Activated CD4-positive, CD25-positive, alpha-beta regulatory T cell treated with anti-CD3 and anti-CD28 coated beads, Interleukin-2, amount 50 U/mL, for 72 hours (primary cell): Measurements from ENCODE around the gene PAPSS2.
"Not testable (repeated sequence)": the region's sequence is repeated elsewhere in the genome, so short reads cannot be mapped to it uniquely, and the experiment has no call there.

Experiments
- DNase-seq: peaks from one replicate; pipeline ENCODE4 v3.0.0; 2021

The PAPSS2 gene

DNA sequence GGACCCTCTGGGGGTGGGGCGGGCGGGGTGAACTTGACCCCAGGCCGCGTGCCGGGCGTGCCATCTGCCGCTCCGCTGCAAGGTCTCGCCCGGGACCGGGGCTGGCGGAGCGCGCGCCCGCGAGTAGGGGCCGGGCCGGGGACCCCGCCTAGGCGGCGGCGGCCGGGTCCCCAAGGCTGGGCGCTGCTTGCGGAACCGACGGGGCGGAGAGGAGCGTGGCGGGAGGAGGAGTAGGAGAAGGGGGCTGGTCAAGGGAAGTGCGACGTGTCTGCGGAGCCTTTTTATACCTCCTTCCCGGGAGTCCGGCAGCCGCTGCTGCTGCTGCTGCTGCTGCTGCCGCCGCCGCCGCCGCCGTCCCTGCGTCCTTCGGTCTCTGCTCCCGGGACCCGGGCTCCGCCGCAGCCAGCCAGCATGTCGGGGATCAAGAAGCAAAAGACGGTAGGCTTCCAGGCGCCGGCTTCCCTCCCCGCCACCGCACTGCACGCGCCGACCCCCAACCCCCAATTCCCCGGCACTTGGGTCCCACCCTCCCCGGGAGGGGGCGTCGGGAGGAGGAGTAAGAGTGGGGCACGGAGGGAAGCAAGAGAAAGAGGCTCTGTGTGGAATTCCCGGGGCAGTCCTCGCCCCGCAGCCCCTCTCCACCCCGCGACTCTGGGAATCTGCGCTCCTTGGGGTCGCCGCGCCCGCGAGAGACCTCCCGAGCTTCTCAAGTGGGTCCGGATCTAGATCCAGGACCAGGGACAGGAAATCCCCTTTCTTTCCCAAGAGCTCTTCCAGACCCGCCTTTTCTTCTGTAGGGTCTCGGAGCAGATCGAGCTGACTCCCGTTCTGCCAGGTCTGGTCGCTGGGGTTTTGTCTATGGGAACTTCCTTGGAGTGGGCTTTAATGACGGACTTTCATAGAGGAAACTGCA lies at the start of gene PAPSS2:
PAPSS2 (plus strand) TSS at position 308 of the 913 bp plus-strand sequence; CDS start at position 412, 104 bp downstream.
- DNase-seq: peak; percentile 40

DNA sequence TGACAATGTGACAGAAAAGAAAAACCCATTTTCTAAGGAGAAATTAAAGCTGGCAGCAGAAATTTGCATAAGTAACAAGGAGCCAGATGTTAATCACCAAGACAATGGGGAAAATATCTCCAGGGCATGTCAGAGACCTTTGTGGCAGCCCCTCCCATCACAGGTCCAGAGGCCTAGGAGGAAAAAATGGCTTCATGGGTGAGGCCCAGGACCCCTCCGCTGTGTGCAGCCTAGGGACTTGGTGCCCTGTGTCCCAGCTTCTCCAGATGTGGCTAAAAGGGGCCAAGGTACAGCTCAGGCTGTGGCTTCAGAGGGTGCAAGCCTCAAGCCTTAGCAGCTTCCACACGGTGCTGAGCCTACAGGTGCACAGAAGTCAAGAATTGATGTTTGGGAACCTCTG lies 48.3 kb upstream of the PAPSS2 start:
- DNase-seq: not testable (repeated sequence)

GRCh38 chr10:87612115-87612514 lies 47.6 kb upstream of the PAPSS2 start:
- DNase-seq: no peak

DNA sequence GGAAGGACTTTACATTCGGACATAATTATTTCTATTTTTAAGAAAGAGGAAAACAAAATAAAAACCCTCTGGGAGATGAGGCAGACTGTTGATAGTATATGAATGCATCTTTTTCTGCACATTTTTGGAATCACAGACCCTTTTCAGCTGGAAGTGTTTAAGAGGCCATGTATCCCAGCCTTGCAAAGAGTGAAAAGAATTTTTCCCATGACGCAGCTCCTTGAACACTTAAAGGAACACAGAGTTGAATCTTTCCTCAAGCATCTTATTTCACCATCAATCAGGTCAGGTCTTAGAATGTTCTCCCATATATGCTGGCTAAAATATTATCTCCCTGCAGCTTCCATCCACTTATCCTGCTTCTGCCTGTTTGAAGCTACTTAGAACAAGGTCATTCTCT lies 45.9 kb upstream of the PAPSS2 start:
- DNase-seq: no peak

GRCh38 chr10:87615856-87616255 lies 43.8 kb upstream of the PAPSS2 start:
- no peak for DNase-seq

DNA sequence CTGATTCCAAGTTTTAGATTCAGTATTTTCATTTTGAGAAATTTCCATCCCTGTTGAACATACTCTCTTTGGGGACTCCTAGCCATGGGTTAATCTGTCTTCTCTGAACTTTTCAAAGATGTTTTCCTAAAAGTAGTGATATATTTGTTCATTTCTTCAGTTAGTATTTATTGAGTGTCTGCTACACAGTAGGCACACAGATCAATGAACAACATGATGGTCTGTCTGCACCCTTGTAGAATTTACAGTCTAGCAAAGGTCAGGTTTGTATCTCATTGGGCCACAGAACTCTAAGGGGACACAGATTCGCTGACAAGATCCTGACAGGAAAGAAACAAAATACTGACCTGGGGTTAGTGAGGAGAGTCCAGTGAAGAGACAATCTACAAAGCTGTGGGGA lies 42.2 kb upstream of the PAPSS2 start:
- DNase-seq: no peak

DNA sequence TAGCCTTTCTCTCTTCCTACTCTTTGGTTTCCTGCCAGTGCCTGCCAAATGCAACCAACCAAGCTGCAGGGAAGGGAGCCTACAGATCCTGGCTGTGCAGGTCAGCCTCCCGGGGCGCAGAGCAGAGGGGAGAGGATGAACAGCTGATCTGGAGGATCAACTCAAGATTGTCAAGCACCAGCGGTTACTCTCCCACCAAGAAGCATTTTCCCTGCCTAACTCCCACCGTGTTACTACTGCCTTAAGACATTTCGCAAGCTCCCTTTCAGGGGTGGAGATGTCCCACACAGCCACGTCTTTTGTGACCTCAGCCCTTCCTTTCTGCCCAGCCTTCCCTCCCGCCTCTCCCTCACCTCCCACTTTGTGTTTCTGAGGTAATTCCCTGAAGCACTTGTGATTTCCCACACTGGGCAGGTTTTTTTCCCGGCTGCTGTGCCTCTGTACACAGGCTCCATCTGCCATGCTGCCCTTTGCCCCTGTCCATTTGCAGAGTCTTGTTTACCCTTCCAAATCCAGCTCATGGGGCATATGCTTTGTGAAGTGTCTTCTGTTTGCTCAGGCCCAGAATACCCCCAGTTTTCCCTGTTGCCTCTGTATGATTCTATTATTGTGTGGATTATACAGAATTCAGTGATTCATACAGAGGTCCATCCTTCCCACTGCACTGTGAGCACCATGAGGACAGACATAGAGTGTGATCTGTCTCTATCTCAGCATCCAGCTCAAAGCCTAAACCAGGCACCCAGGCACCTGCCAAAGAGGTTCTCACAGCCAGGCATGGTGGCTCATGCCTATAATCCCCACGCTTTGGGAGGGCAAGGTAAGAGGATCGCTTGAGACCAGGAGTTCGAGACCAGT lies 40.9 kb upstream of the PAPSS2 start:
- no peak for DNase-seq

DNA sequence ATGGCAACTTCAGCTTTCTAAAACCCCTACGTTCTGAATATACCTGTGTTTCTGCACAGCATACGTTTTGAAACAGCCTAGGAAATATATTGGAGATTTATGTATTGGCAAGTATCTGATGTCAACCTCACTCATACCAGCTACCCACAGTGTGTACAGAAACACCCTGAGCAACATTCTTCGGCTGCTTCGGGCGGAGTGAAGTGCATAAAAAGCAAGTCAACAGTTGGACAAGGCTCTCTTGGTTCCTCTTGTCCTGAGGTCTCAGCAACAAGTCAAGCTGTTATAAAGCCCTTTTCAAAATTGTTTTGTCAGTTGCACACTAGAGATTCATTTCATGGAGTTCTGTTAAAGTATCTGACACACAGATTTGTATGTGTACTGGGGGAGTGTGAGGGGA lies 40.0 kb upstream of the PAPSS2 start:
- no peak for DNase-seq

DNA sequence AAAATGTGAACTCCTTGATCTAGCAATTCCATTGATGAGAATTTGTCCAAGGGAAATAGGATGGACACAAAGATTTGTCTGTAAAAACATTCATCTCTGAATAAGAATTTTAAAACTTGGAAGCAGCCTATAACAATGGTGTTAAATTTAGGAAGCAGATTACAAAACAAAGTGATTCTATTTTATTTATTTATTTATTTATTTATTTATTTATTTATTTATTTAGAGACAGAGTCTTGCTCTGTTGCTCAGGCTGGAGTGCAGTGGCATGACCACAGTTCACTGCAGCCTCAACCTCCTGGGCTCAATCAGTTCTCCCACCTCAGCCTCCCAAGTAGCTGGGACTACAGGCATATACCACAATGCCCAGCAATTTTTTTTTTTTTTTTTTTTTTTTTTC lies 38.2 kb upstream of the PAPSS2 start:
- not testable (repeated sequence) for DNase-seq

DNA sequence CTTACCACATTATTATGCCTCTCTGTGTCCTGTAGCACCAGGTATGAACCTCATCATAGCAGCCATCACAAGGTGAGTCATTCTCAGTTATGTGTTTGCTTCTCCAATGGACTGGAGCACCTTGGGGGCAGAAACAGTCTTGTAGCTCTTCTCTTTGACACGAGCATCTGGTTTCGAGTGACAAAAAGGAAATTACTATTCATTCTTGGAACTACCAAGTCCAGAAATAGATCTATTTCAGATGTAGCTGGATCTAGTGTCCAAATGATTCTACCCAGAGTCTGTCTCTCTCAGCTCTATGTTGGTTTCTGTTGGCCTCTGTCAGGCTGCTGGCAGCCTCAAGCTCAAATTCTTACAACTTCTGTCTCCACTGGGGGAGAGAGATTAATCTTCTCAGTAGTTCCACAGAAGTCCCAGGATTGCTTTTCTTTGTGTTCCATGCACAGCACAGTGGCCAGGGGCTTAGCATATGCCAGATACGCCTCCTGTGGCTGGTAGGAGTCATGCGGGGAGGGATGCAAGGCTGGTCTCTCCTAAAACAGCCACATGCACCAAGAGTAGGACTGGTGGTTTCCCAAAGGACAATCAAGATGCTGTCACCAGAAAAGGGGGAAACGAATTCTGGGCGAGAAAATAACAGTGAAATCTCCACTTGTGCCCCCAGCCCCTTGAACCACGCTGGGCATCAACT lies 37.2 kb upstream of the PAPSS2 start:
- DNase-seq: no peak

GRCh38 chr10:87623191-87623590 lies 36.5 kb upstream of the PAPSS2 start:
- no peak for DNase-seq

- DNase-seq: no peak
Observed at GRCh38 chr10:87625661-87626060, 34.0 kb upstream of the PAPSS2 start.

DNA sequence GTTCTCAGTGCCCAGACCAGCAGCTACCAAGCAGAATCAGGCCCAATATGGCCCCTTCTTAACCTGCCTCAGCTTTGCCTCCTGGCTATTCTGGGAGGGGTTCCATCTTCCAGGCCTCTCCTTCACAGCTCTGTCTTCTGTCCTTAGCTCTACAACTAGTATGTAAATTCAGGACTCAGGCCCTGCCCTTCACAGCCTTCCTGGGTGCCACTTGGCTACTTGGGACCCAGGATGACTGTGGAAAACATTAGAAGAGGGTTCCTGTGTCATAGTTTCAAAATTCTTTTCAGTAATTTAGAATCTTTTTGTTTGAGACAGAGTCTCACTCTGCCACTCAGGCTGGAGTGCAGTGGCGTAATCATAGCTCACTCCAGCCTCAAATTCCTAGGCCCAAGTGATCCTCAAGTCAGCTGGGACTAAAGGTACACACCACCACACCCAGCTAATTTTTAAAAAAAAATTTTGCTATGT lies 33.2 kb upstream of the PAPSS2 start:
- no peak for DNase-seq

DNA sequence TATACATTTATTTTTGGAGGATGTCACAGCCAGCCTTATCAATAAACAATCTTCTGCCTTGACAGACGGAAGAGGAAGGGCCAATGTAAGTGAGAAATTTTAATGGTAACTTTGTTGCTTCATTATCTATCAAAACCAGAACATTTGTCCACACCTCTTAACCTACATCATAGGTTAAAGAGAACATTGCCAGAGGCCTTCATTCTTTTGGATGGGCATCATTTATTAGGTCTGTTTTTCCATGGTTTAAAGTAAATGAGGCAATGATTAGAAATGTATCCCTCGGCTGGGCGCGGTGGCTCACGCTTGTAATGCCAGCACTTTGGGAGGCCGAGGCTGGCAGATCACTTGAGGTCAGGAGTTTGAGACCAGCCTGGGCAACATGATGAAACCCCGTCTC lies 29.5 kb upstream of the PAPSS2 start:
- no peak for DNase-seq

DNA sequence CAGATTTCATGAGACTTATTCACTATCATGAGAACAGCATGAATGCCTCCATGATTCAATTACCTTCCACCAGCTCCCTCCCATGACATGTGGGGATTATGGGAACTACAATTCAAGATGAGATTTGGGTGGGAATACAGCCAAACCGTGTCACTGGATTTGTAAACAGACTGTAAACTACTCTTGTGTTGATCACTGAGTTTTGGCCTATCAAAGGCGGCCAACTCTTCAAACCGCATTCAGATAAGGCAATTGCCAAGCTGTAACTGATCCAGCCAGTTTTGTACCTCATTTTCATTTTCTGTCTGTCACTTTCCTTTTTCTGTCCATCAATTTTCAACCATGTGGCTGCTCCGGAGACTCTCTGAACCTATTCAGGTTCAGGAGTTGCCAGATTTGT lies 27.2 kb upstream of the PAPSS2 start:
- DNase-seq: no peak

DNA sequence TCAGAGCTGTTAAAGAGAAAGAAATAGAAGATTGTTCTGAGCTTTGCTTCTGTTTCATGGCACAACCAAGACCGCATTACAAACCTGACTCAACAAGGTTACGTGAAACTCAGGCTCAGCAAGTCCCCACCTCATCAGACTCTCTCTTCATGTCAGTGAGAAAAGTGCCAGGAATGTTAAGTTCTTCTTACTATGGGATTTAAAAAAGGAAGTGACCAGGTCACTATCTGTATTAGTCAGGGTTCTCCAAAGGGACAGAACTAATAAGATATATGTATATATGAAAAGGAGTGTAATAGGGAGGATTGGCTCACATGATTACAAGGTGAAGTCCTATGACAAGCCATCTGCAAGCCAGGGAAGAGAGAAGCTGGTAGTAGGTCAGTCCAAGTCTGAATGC lies 25.4 kb upstream of the PAPSS2 start:
- DNase-seq: no peak

- no peak for DNase-seq
Observed at GRCh38 chr10:87635498-87636312, 24.0 kb upstream of the PAPSS2 start.

- DNase-seq: no peak
Observed at GRCh38 chr10:87636313-87636915, 23.3 kb upstream of the PAPSS2 start.

DNA sequence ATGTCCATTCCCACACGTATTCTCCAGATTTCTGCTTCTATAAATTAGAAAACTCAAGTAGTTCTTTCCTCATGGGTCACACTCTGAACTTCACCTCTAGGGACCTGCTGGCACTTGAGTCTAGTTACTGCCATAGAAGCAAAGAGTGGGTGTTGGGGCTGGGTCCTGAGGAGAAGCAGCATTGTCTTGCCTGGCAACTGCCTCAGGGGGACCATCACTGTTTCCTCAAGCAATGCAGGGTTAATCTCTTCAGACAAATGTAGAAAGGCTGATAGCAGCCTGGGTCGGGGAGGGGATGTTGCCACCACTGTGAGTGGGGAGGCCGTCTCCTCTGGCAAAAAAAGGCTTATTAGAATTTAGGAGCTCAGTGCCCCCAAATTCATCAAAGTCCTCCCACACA lies 20.2 kb upstream of the PAPSS2 start:
- DNase-seq: no peak

DNA sequence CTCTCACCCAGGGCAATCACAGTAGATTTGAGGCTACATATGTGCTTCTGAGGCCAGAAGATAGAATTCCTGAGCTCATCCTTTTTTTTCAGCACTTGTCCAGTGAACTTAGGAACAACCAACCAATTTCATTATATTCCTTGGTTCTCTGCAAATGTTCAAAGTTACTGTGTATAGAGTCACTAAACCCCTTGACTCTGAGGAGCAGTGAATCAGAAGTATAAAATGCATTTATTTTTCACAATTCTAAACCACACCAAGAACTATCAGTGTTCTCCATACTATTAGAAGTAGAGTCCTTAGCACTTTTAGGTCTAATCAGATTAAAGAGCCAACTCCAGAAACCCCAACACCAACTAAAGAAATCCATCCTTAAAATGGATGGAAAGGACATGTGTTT lies 19.6 kb upstream of the PAPSS2 start:
- DNase-seq: no peak

- no peak for DNase-seq
Observed at GRCh38 chr10:87642486-87642885, 17.2 kb upstream of the PAPSS2 start.

DNA sequence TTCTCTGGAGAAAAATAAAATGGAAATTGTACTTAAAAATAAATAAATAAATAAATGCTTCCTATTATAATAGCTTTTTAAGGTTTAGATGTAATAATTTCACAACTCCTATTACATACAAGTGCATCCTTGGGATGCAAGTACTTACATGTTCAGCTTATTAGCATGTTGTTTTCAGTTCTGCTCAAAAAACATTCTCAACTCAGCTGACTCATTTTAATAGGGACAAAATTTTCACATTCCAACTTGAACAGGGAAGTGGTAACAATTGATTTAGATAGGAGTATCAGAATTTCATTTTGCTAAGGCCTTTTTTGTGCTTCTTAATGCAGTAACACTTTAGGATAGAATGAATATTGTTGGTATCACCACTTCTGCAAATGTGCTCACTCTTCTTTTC lies 16.7 kb upstream of the PAPSS2 start:
- no peak for DNase-seq
